K562 (cell line): ENCODE results near the gene RPL9. TPM values are rescaled to one million over a fixed set of nuclear protein-coding genes. Genes with fewer than 3 reads are reported as not detected.

ENCODE experiments used
- ATF7 ChIP-seq: fragments of 450-650 bp; IDR thresholded peaks from 2 replicates; pipeline ENCODE4 v1.7.1; 2014; ENCODE audit warnings: mild to moderate bottlenecking, moderate library complexity
- DDX20 ChIP-seq: fragments of 450-650 bp; IDR thresholded peaks from 2 replicates; pipeline ENCODE4 v1.6.1; 2016; ENCODE audit warnings: missing genetic modification characterization, low read depth, mild to moderate bottlenecking, missing compliant biosample characterization, moderate library complexity
- DNMT1 ChIP-seq: fragments of 450-650 bp; IDR thresholded peaks from 2 replicates; pipeline ENCODE4 v1.6.1; 2016; ENCODE audit warnings: antibody characterized with exemption, mild to moderate bottlenecking
- FOXM1 ChIP-seq, 2 experiments: fragments of 450-650 bp in 1 of 2; sonication (generic) in 1 of 2; formaldehyde crosslinking in 1 of 2; IDR thresholded peaks; 2 replicates each; pipeline versions ENCODE4 v1.6.1 to v1.9.0; 2017 to 2022; ENCODE audit warnings: low read depth in 2 of 2, mild to moderate bottlenecking in 2 of 2, missing genetic modification reagents in 1 of 2, moderate library complexity in 1 of 2
- HLTF ChIP-seq: fragments of 450-650 bp; IDR thresholded peaks from 2 replicates; pipeline ENCODE4 v1.6.1; 2016
- KDM1A ChIP-seq, 2 experiments: fragments of 450-650 bp; IDR thresholded peaks; 2 replicates each; pipeline ENCODE4 v1.6.1; 2016; ENCODE audit warnings: mild to moderate bottlenecking in 2 of 2
- KLF10 ChIP-seq: fragments of 250-450 bp; sonication (Bioruptor Pico); IDR thresholded peaks from 2 replicates; pipeline ENCODE4 v1.6.1; 2021; ENCODE audit warnings: matching md5 sums
- MAFG ChIP-seq: fragments of 450-650 bp; conservative IDR thresholded peaks from 2 replicates; pipeline ENCODE4 v1.6.1; 2016; ENCODE audit warnings: missing genetic modification characterization, missing compliant biosample characterization
- MAFK ChIP-seq: IDR thresholded peaks from 2 replicates; pipeline ENCODE4 v1.6.1; 2011; ENCODE audit warnings: low read length, improper control_type of control experiment
- NFE2 ChIP-seq: IDR thresholded peaks from 2 replicates; pipeline ENCODE4 v1.6.1; 2014; ENCODE audit warnings: antibody characterized with exemption, low read depth
- NR0B1 ChIP-seq: fragments of 450-650 bp; IDR thresholded peaks from one replicate; pipeline ENCODE4 v1.6.1; 2018; ENCODE audit warnings: mild to moderate bottlenecking, moderate library complexity; ENCODE audit not compliant: partially characterized antibody
- POLR2B ChIP-seq: fragments of 450-650 bp; IDR thresholded peaks from 2 replicates; pipeline ENCODE4 v1.6.1; 2018; ENCODE audit warnings: low read depth; ENCODE audit not compliant: partially characterized antibody
- RAD51 ChIP-seq: fragments of 450-650 bp; IDR thresholded peaks from 2 replicates; pipeline ENCODE4 v1.7.1; 2016; ENCODE audit warnings: low read depth, mild to moderate bottlenecking, borderline replicate concordance
- USF2 ChIP-seq: sonication (generic); formaldehyde crosslinking; IDR thresholded peaks from 2 replicates; pipeline ENCODE4 v1.5.0; 2020; ENCODE audit warnings: missing genetic modification reagents
- ZEB2 ChIP-seq: fragments of 450-650 bp; IDR thresholded peaks from 2 replicates; pipeline ENCODE4 v1.6.1; 2016
- ZNF124 ChIP-seq: sonication (generic); formaldehyde crosslinking; IDR thresholded peaks from 2 replicates; pipeline ENCODE4 v1.8.1; 2022; ENCODE audit warnings: missing genetic modification reagents
- ZNF316 ChIP-seq: fragments of 450-650 bp; IDR thresholded peaks from 2 replicates; pipeline ENCODE4 v1.6.1; 2016
- polyA plus RNA-seq, 8 experiments: library from polyadenylated mRNA; depleted of rRNA in 4 of 8; stranded (reverse) in 5 of 8; unstranded in 3 of 8; fragments of >200 nt; fragmentation: Nextera tagmentation in 2 of 8; fragmentation: Illumina TruSeq in 1 of 8; extraction: Ambion mirVana in 2 of 8; extraction: Trizol in 1 of 8; gene quantifications; 2 replicates each; pipeline versions ENCODE4 v1.2.1 to v1.2.3, GENCODE V29; 2011 to 2014; ENCODE audit warnings: inconsistent platforms in 1 of 8, missing spikeins in 1 of 8
- total RNA-seq, 7 experiments: library from RNA; depleted of rRNA in 6 of 7; stranded (reverse); fragments of >200 nt in 6 of 7; fragmentation: Illumina TruSeq in 2 of 7; extraction: Trizol in 2 of 7; gene quantifications; 2 replicates each; pipeline versions ENCODE4 v1.2.1 to v1.2.3, GENCODE V29; 2011 to 2021; ENCODE audit warnings: low replicate concordance in 1 of 7

The RPL9 gene
- total and polyA plus RNA-seq, 9 of the 15 experiments (the other 6 are each of a cell fraction or from before 2014, with no cell fraction given): 1,925 to 5,178 (median 3,033) TPM

- TF ChIP-seq USF2 (CRISPR knock-in tag) (no peak), RAD51 (no peak), ATF7 (no peak), FOXM1 (IDR thresholded peaks at IDR 0.05; ENCODE audit: low read depth) (no peak), FOXM1 (CRISPR knock-in tag; IDR thresholded peaks at IDR 0.05; ENCODE audit: low read depth) (no peak), ZNF316 (peak; percentile 83), HLTF (no peak), DNMT1 (no peak), NFE2 (no peak), MAFK (no peak; the same call in 1 of the 2 replicates), KLF10 (no peak), MAFG (tag) (peak; percentile 57; the same call in 1 of the 2 replicates), ZNF124 (CRISPR knock-in tag) (no peak), POLR2B (no peak), ZEB2 (no peak), DDX20 (no peak), KDM1A (IDR thresholded peaks at IDR 0.05) (no peak), NR0B1 (no peak)
Measured at GRCh38 chr4:39453738-39454137, 5.0 kb downstream of the RPL9 start (continued).
